Loucy (cell line): ENCODE data around the gene NACAD.
A peak's percentile ranks its signal among the peaks of the same experiment; 100 is the strongest.

Experiments used
- H2AFZ ChIP-seq: fragments of 200-600 bp; sonication (generic); 2 replicates; pipeline ENCODE4 v1.6.0; 2016; ENCODE audit warnings: antibody characterized with exemption, mild to moderate bottlenecking, low read length, moderate library complexity
- H3F3A ChIP-seq: fragments of 200-600 bp; 2 replicates; pipeline ENCODE4 v1.6.0; 2016; ENCODE audit warnings: antibody characterized with exemption, low read depth, mild to moderate bottlenecking
- H3K27me3 ChIP-seq: fragments of 200-600 bp; sonication (generic); 2 replicates; pipeline ENCODE4 v1.6.1; 2014; ENCODE audit warnings: low read length, mild to moderate bottlenecking; ENCODE audit not compliant: insufficient read depth, poor library complexity, severe bottlenecking
- H3K36me3 ChIP-seq: fragments of 200-600 bp; sonication (generic); 2 replicates; pipeline ENCODE4 v1.6.1; 2016; ENCODE audit warnings: low read length; ENCODE audit not compliant: insufficient read depth
- H3K4me1 ChIP-seq: fragments of 200-600 bp; sonication (generic); 2 replicates; pipeline ENCODE4 v1.5.1; 2014; ENCODE audit warnings: low read length, mild to moderate bottlenecking; ENCODE audit not compliant: insufficient read depth, poor library complexity, severe bottlenecking
- H3K4me2 ChIP-seq: fragments of 200-600 bp; sonication (generic); 2 replicates; pipeline ENCODE4 v1.6.0; 2014; ENCODE audit warnings: antibody characterized with exemption, low read length, low read depth, mild to moderate bottlenecking; ENCODE audit not compliant: poor library complexity, severe bottlenecking
- H3K4me3 ChIP-seq: fragments of 200-600 bp; sonication (generic); 2 replicates; pipeline ENCODE4 v1.5.1; 2014; ENCODE audit warnings: low read length, mild to moderate bottlenecking, mixed read lengths; ENCODE audit not compliant: poor library complexity, severe bottlenecking
- H3K79me2 ChIP-seq: fragments of 200-600 bp; sonication (generic); 2 replicates; pipeline ENCODE4 v1.6.1; 2014; ENCODE audit warnings: low read length; ENCODE audit not compliant: insufficient read depth
- H3K9ac ChIP-seq: fragments of 200-600 bp; sonication (generic); 2 replicates; pipeline ENCODE4 v1.6.0; 2014; ENCODE audit warnings: mild to moderate bottlenecking, low read depth, low read length, moderate library complexity; ENCODE audit not compliant: poor library complexity, severe bottlenecking
- H3K9me2 ChIP-seq: fragments of 200-600 bp; sonication (generic); replicated peaks from 2 replicates; pipeline ENCODE4 v1.6.1; 2016; ENCODE audit warnings: low read depth, low read length, mixed read lengths
- H3K9me3 ChIP-seq: fragments of 200-600 bp; sonication (generic); 2 replicates; pipeline ENCODE4 v1.6.1; 2014; ENCODE audit warnings: mild to moderate bottlenecking, antibody characterized with exemption, low read length, low read depth; ENCODE audit not compliant: insufficient read depth
- H4K20me1 ChIP-seq: fragments of 200-600 bp; sonication (generic); 2 replicates; pipeline ENCODE4 v1.6.0; 2014; ENCODE audit warnings: antibody characterized with exemption, low read length, mild to moderate bottlenecking; ENCODE audit not compliant: insufficient read depth, poor library complexity, severe bottlenecking
- CTCF ChIP-seq: fragments of 200-600 bp; sonication (generic); conservative IDR thresholded peaks from 2 replicates; pipeline ENCODE4 v1.5.1; 2014; ENCODE audit warnings: mild to moderate bottlenecking, antibody characterized with exemption, low read length
- EZH2phosphoT487 ChIP-seq: fragments of 200-600 bp; IDR thresholded peaks from 2 replicates; pipeline ENCODE4 v1.6.1; 2018; ENCODE audit warnings: antibody characterized with exemption, mild to moderate bottlenecking, moderate library complexity, borderline replicate concordance

The NACAD gene

GRCh38 chr7:45037876-45038275, 50.9 kb downstream of the NACAD start:
- peaks cover 30% of the 10 kb centered on the region for H3K4me1 ChIP-seq
- peak overlapping the region; percentile 58 for H3K4me2 ChIP-seq
- no peaks in the 10 kb centered on the region for H3K9me2 ChIP-seq
- no peak overlapping the region for H3K4me3 ChIP-seq
- H3K9ac ChIP-seq, result no peak overlapping the region
- no peaks in the 10 kb centered on the region for H3K27me3 ChIP-seq
- no peaks in the 10 kb centered on the region for H3K9me3 ChIP-seq
- H4K20me1 ChIP-seq, result peaks cover 64% of the 10 kb centered on the region
- H2AFZ ChIP-seq, result no peak overlapping the region
- TF ChIP-seq EZH2phosphoT487, result no peak
- TF ChIP-seq CTCF, result no peak
- no peaks in the 10 kb centered on the region for H3F3A ChIP-seq
- H3K79me2 ChIP-seq, result peaks cover 86% of the 10 kb centered on the region
- H3K36me3 ChIP-seq, result peaks cover 51% of the 10 kb centered on the region; the same call in 1 of the 2 replicates

GRCh38 chr7:45036796-45037195, 52.0 kb downstream of the NACAD start:
- Histone ChIP-seq H3K9me3 (no peaks in the 10 kb centered on the region), H3F3A (no peaks in the 10 kb centered on the region), H3K4me3 (peak overlapping the region; percentile 30), H3K36me3 (peaks cover 41% of the 10 kb centered on the region; the same call in 1 of the 2 replicates), H3K4me1 (peaks cover 41% of the 10 kb centered on the region), H3K4me2 (peak overlapping the region; percentile 58), H3K79me2 (peaks cover 88% of the 10 kb centered on the region), H3K9ac (peak overlapping the region; percentile 37), H3K27me3 (no peaks in the 10 kb centered on the region), H3K9me2 (no peaks in the 10 kb centered on the region), H2AFZ (no peak overlapping the region), H4K20me1 (peaks cover 73% of the 10 kb centered on the region)
- TF ChIP-seq CTCF (no peak), EZH2phosphoT487 (no peak)

- Histone ChIP-seq H3K9me3 (no peaks in the 10 kb centered on the region), H3K9me2 (no peaks in the 10 kb centered on the region), H3K4me1 (peaks cover 43% of the 10 kb centered on the region), H3K4me3 (peak overlapping the region; percentile 30), H3F3A (no peaks in the 10 kb centered on the region), H2AFZ (no peak overlapping the region), H3K27me3 (no peaks in the 10 kb centered on the region), H3K9ac (peak overlapping the region; percentile 37), H3K4me2 (peak overlapping the region; percentile 58), H3K79me2 (peaks cover 88% of the 10 kb centered on the region), H4K20me1 (peaks cover 75% of the 10 kb centered on the region), H3K36me3 (peaks cover 36% of the 10 kb centered on the region; the same call in 1 of the 2 replicates)
- TF ChIP-seq CTCF (no peak), EZH2phosphoT487 (no peak)
Observed at GRCh38 chr7:45036317-45036716, 52.5 kb downstream of the NACAD start.
